Liver (tissue), 9 donors: ENCODE results near the gene VDR. TPM values are rescaled to one million over a fixed set of nuclear protein-coding genes. Genes with fewer than 3 reads are reported as not detected.
A peak's percentile ranks its signal among the peaks of the same experiment; 100 is the strongest.
"Not testable (repeated sequence)": the region's sequence is repeated elsewhere in the genome, so short reads cannot be mapped to it uniquely, and the experiment has no call there.

ENCODE experiments used
- DNase-seq: peaks from one replicate; pipeline ENCODE4 v3.0.0-alpha.2; 2017; ENCODE audit warnings: low spot score
- H3K27ac ChIP-seq, 2 donors: one replicate each; pipeline ENCODE4 v1.7.0; 2013; ENCODE audit warnings: inconsistent platforms in 2 of 2, low read length in 2 of 2, control low read depth in 1 of 2, low read depth in 1 of 2, mild to moderate bottlenecking in 1 of 2
- H3K27me3 ChIP-seq, 4 donors: one replicate each; pipeline versions ENCODE4 v1.6.1 to v1.7.0; 2013; ENCODE audit warnings: low read length in 3 of 4, inconsistent platforms in 1 of 4, mild to moderate bottlenecking in 1 of 4, moderate library complexity in 1 of 4; ENCODE audit not compliant: control insufficient read depth in 4 of 4, insufficient read depth in 4 of 4
- H3K36me3 ChIP-seq, 4 donors: one replicate each; pipeline versions ENCODE4 v1.6.1 to v1.7.0; 2013; ENCODE audit warnings: low read length in 3 of 4, mild to moderate bottlenecking in 3 of 4, low read depth in 1 of 4, moderate library complexity in 1 of 4; ENCODE audit not compliant: control insufficient read depth in 4 of 4, insufficient read depth in 3 of 4
- H3K4me1 ChIP-seq, 4 donors: one replicate each; pipeline versions ENCODE4 v1.6.1 to v1.7.0; 2013; ENCODE audit warnings: low read length in 3 of 4, mild to moderate bottlenecking in 3 of 4, moderate library complexity in 1 of 4; ENCODE audit not compliant: control insufficient read depth in 4 of 4, insufficient read depth in 4 of 4
- H3K4me3 ChIP-seq, 3 donors: one replicate each; pipeline versions ENCODE4 v1.6.1 to v1.7.0; 2013; ENCODE audit warnings: low read length in 3 of 3, control low read depth in 1 of 3, low read depth in 1 of 3, mild to moderate bottlenecking in 1 of 3
- H3K9ac ChIP-seq, 2 donors: one replicate each; pipeline ENCODE4 v1.7.0; 2013; ENCODE audit warnings: low read length in 2 of 2, mild to moderate bottlenecking in 2 of 2, moderate library complexity in 2 of 2, control low read depth in 1 of 2, low read depth in 1 of 2
- H3K9me3 ChIP-seq, 4 donors: one replicate each; pipeline versions ENCODE4 v1.6.1 to v1.7.0; 2013; ENCODE audit warnings: low read length in 3 of 4; ENCODE audit not compliant: control insufficient read depth in 4 of 4
- ATF3 ChIP-seq: IDR thresholded peaks from 2 replicates; pipeline ENCODE4 v1.6.1; 2016; ENCODE audit warnings: antibody characterized with exemption
- FOXA1 ChIP-seq: IDR thresholded peaks from 2 replicates; pipeline ENCODE4 v1.6.1; 2016; ENCODE audit warnings: antibody characterized with exemption
- HNF4A ChIP-seq, 2 donors: conservative IDR thresholded peaks; 2 replicates each; pipeline ENCODE4 v1.6.1; 2016; ENCODE audit warnings: antibody characterized with exemption in 2 of 2, mild to moderate bottlenecking in 2 of 2
- MAX ChIP-seq: IDR thresholded peaks from 2 replicates; pipeline ENCODE4 v1.6.1; 2016; ENCODE audit warnings: antibody characterized with exemption
- NR2F2 ChIP-seq: IDR thresholded peaks from 2 replicates; pipeline ENCODE4 v1.6.1; 2016; ENCODE audit warnings: antibody characterized with exemption
- RAD21 ChIP-seq, 2 donors: IDR thresholded peaks; 2 replicates each; pipeline ENCODE4 v1.6.1; 2016; ENCODE audit warnings: antibody characterized with exemption in 2 of 2, mild to moderate bottlenecking in 2 of 2
- REST ChIP-seq: IDR thresholded peaks from 2 replicates; pipeline ENCODE4 v1.6.1; 2016; ENCODE audit warnings: antibody characterized with exemption, mild to moderate bottlenecking
- RXRA ChIP-seq, 2 donors: IDR thresholded peaks; 2 replicates each; pipeline ENCODE4 v1.6.1; 2017 to 2018; ENCODE audit warnings: antibody characterized with exemption in 2 of 2, mild to moderate bottlenecking in 1 of 2
- ZBTB33 ChIP-seq: IDR thresholded peaks from 2 replicates; pipeline ENCODE4 v1.6.1; 2016; ENCODE audit warnings: antibody characterized with exemption
- WGBS: extraction: QIAGEN DNeasy Blood & Tissue Kit; methylation state at CpG from one replicate; pipeline ENCODE4 v1.1.7; 2013; 5-methylcytosine and 5-hydroxymethylcytosine counted together
- polyA plus RNA-seq, 2 donors: library from polyadenylated mRNA; stranded (reverse) in 1 of 2; unstranded in 1 of 2; fragments of 200-250 nt in 1 of 2; fragments of >200 nt in 1 of 2; fragmentation: Nextera tagmentation in 1 of 2; extraction: Ambion mirVana in 1 of 2; gene quantifications; one replicate each; pipeline versions ENCODE4 v1.2.1 to v1.2.3, GENCODE V29; 2013 to 2015
- total RNA-seq, 2 donors: library from RNA; depleted of rRNA; stranded (reverse); fragments of >200 nt; gene quantifications; one replicate each; pipeline ENCODE4 v1.2.3, GENCODE V29; 2014
- donor health status: healthy.
- donor health status: healthy.
- donor health status: healthy.
- donor health status: healthy.
- donor health status: healthy.

Gene VDR
- total and polyA plus RNA-seq, 4 donors = 0.25 to 0.47 (median 0.35) TPM

- H3K36me3 ChIP-seq = no peaks in the 10 kb centered on the region
- no peaks in the 10 kb centered on the region for H3K27me3 ChIP-seq
- 64% methylated on average over 12 of the region's 12 CpGs for WGBS
- H3K9ac ChIP-seq = peak overlapping the region in 1 of 2 donors; percentile 15
- peak overlapping the region; percentile 54 to 80 for H3K27ac ChIP-seq
- DNase-seq = no peak
- H3K4me3 ChIP-seq = no peak overlapping the region
- H3K4me1 ChIP-seq = peaks cover 2 to 30% (median 5%) of the 10 kb centered on the region in 4 donors
- TF ChIP-seq MAX (no peak), RXRA (IDR thresholded peaks at IDR 0.05) (no peak), NR2F2 (peak; percentile 63), REST (no peak)
- no peaks in the 10 kb centered on the region for H3K9me3 ChIP-seq
Observed at GRCh38 chr12:47816403-47817271, 88.2 kb downstream of the VDR start.

GRCh38 chr12:47815447-47815846 lies 89.3 kb downstream of the VDR start:
- H3K27ac ChIP-seq, H3K4me3 ChIP-seq, H3K9ac ChIP-seq, DNase-seq, H3K36me3 ChIP-seq, H3K27me3 ChIP-seq, H3K9me3 ChIP-seq: not testable (repeated sequence)
- H3K4me1 ChIP-seq = peaks cover 2 to 29% (median 9%) of the 10 kb centered on the region in 4 donors
- WGBS = 90% methylated on average over 5 of the region's 5 CpGs

GRCh38 chr12:47814539-47815170 lies 90.1 kb downstream of the VDR start:
- peaks cover 2 to 27% (median 6%) of the 10 kb centered on the region in 4 donors for H3K4me1 ChIP-seq
- no peak overlapping the region for H3K4me3 ChIP-seq
- H3K36me3 ChIP-seq = no peaks in the 10 kb centered on the region
- TF ChIP-seq RAD21 (IDR thresholded peaks at IDR 0.05) = no peak
- TF ChIP-seq ATF3 = no peak
- no peak for TF ChIP-seq REST
- no peak for TF ChIP-seq ZBTB33
- TF ChIP-seq FOXA1 = no peak
- TF ChIP-seq RXRA (IDR thresholded peaks at IDR 0.05) = no peak
- TF ChIP-seq NR2F2 = no peak
- TF ChIP-seq HNF4A (conservative IDR thresholded peaks at IDR 0.05) = no peak
- no peak overlapping the region for H3K9ac ChIP-seq
- no peak for DNase-seq
- WGBS = 75% methylated on average over 3 of the region's 3 CpGs
- H3K9me3 ChIP-seq = no peaks in the 10 kb centered on the region
- peak overlapping the region; percentile 82 to 93 for H3K27ac ChIP-seq
- no peaks in the 10 kb centered on the region for H3K27me3 ChIP-seq
